AG04450 (cell line): Measurements from ENCODE around the gene CASP3. TPM values are rescaled to one million over a fixed set of nuclear protein-coding genes. Genes with fewer than 3 reads are reported as not detected.

ENCODE experiments used
- CTCF ChIA-PET: fragments of 300-600, 350-600 bp; formaldehyde crosslinking; extraction: SDS; loops from one replicate; lab custom pipeline; 2022; ENCODE audit warnings: antibody characterized with exemption, inconsistent platforms; lab: Charles Lee
- POLR2A ChIA-PET: fragments of 350-600 bp; formaldehyde crosslinking; extraction: SDS; loops from one replicate; lab custom pipeline; 2021; ENCODE audit warnings: antibody characterized with exemption, inconsistent platforms; lab: Yijun Ruan, JAX
- DNase-seq: peaks from one replicate; pipeline ENCODE4 v3.0.0-alpha.2; 2011; ENCODE audit warnings: low read depth, low spot score
- H3K27ac ChIP-seq: one replicate; pipeline ENCODE4 v1.5.1; 2012; ENCODE audit warnings: low read depth, low read length, control low read depth
- H3K27me3 ChIP-seq: one replicate; pipeline ENCODE4 v1.6.0; 2012; ENCODE audit warnings: low read length; ENCODE audit not compliant: control insufficient read depth, insufficient read depth
- H3K4me3 ChIP-seq: 2 replicates; pipeline ENCODE4 v1.5.1; 2011; ENCODE audit warnings: mild to moderate bottlenecking, low read depth, low read length, control low read depth
- H3K9me3 ChIP-seq: 2 replicates; pipeline ENCODE4 v1.5.1; 2012; ENCODE audit warnings: low read length; ENCODE audit not compliant: control insufficient read depth, insufficient read depth
- polyA plus RNA-seq: library from polyadenylated mRNA; depleted of rRNA; stranded (reverse); fragments of >200 nt; gene quantifications from 2 replicates; pipeline ENCODE4 v1.2.3, GENCODE V29; 2011; rRNA removed
- TF ChIP-seq, protein P1 (sequence below): IDR thresholded peaks from 2 replicates; pipeline ENCODE4 v1.5.1; 2011; ENCODE audit warnings: low read depth, low read length, control low read depth, inconsistent platforms

CASP3 gene
- polyA plus RNA-seq, 1 experiment = 51.8 TPM

DNA sequence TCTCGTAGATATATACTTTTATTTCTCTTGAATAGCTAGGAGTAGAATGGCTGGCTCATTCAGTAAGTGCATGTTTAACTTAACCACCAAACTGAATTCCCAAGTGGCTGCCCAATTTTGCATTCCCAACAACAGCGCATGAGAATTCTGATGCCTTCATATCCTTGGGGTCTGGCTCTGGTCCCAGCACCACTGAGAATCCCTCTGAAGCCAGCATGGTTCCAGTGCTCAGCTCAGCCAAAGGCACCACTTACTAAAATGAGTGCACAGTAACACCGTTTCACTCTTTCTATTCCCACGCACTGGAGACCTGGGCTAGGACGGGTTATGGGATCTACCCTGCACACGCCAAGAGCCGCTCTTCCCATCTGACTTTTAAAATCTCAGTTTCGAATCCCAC, 60.4 kb downstream of the CASP3 start:
- ChIA-PET CTCF (interaction anchor here (1.4 kb wide), 1 partner anchor 157 kb away, joined by 3 read pairs; no protein-coding TSS in a partner anchor), POLR2A (no interaction called here)
- Histone ChIP-seq H3K27me3 (peaks cover 4% of the 10 kb centered on the region), H3K4me3 (no peak overlapping the region), H3K27ac (no peak overlapping the region), H3K9me3 (no peaks in the 10 kb centered on the region)
- DNase-seq = no peak
- TF ChIP-seq, protein P1, sequence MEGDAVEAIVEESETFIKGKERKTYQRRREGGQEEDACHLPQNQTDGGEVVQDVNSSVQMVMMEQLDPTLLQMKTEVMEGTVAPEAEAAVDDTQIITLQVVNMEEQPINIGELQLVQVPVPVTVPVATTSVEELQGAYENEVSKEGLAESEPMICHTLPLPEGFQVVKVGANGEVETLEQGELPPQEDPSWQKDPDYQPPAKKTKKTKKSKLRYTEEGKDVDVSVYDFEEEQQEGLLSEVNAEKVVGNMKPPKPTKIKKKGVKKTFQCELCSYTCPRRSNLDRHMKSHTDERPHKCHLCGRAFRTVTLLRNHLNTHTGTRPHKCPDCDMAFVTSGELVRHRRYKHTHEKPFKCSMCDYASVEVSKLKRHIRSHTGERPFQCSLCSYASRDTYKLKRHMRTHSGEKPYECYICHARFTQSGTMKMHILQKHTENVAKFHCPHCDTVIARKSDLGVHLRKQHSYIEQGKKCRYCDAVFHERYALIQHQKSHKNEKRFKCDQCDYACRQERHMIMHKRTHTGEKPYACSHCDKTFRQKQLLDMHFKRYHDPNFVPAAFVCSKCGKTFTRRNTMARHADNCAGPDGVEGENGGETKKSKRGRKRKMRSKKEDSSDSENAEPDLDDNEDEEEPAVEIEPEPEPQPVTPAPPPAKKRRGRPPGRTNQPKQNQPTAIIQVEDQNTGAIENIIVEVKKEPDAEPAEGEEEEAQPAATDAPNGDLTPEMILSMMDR = no peak

- H3K4me3 ChIP-seq = no peak overlapping the region
- peaks cover 4% of the 10 kb centered on the region for H3K27me3 ChIP-seq
- no peak for DNase-seq
- ChIA-PET CTCF (no interaction called here), POLR2A (no interaction called here)
- H3K27ac ChIP-seq = no peak overlapping the region
- TF ChIP-seq, protein P1 = no peak
- H3K9me3 ChIP-seq = no peaks in the 10 kb centered on the region
Measured at GRCh38 chr4:184587701-184588100, 61.5 kb downstream of the CASP3 start.

GRCh38 chr4:184587221-184587620, 62.0 kb downstream of the CASP3 start:
- ChIA-PET CTCF (no interaction called here), POLR2A (no interaction called here)
- TF ChIP-seq, protein P1 = no peak
- Histone ChIP-seq H3K27ac (no peak overlapping the region), H3K9me3 (no peaks in the 10 kb centered on the region), H3K4me3 (no peak overlapping the region), H3K27me3 (peaks cover 4% of the 10 kb centered on the region)
- DNase-seq = no peak

DNA sequence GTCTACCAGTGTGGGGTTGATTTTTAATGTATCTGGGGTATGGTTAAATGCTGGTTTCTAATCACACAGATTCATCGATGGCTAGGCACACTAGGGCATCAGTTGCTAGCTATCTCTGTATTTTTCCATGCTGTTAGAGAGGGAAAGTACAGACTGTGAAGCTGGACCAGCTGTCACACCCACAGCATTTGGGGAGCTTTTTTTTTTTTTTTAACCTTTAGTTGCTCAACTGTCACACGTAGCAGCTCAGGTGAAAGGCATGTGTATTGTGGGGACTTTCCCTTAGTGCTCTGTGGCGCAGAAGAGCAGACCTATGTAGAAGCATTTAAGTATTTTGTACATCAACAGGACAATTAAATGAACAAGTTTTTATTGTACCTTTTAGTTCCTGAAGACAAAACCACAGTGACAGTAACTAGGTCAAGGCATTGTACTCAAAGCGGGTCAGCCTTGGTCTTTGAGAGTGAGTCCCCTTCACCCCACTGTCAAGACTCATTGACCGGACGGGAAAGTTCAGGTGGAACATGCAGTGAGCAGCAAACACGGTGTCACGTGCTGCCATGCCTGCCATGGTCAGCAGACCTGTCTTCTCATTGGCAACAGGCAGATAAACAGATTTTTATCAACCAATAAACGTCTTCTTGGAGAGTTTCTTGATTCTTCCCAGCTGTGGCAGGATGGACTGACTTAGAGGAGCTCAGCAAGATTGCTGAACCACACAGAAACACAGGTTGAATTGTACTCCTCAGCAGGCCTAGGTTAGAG, 65.3 kb downstream of the CASP3 start:
- Histone ChIP-seq H3K4me3 (no peak overlapping the region), H3K9me3 (peaks cover 2% of the 10 kb centered on the region; the same call in 1 of the 2 replicates), H3K27ac (no peak overlapping the region), H3K27me3 (peaks cover 5% of the 10 kb centered on the region)
- no peak for DNase-seq
- ChIA-PET CTCF (no interaction called here), POLR2A (no interaction called here)
- TF ChIP-seq, protein P1 = no peak

Other genes starting within 250 kb of the CASP3 start
- 31.4 and 39.2 TPM in 2 replicates for gene IRF2, start 174.9 kb downstream of the CASP3 start, polyA plus RNA-seq
- 6.6 and 12.2 TPM in 2 replicates for gene PRIMPOL, start 291 bp upstream of the CASP3 start, polyA plus RNA-seq
- gene CENPU, start 84.6 kb upstream of the CASP3 start, polyA plus RNA-seq = 6.3 and 8.0 TPM in 2 replicates
- gene ACSL1, start 176.5 kb upstream of the CASP3 start, polyA plus RNA-seq = 20.3 and 23.9 TPM in 2 replicates